ENCODE results near the gene TCF4.
A peak's percentile ranks its signal among the peaks of the same experiment; 100 is the strongest.

Gene TCF4

DNA sequence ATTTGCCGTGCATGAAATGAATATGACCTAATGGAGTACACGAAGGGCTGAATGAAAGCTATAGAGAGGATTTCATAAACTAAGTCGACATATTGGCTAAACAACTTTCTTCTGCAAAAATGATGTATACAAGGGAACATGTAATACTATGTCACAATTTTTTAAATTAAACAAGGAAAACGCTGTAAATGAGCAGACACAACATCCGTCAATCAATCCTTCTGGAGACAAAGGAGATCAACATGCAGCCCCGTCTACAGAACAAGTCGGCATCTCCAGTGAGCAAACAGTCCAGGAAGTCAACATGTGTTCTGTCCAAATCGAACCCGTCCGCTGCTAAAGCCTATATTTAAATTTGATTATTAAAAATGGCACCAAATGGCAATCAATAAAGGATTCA, 180.8 kb downstream of the TCF4 start:
- intact Hi-C loops (cut with DNase I), result loop anchor here (2.0 to 5.0 kb wide), 2 partner anchors 62 to 180 kb away; partner anchors contain the start of gene TCF4
- DNase-seq, result peak in 5 of 42 donors; percentile 19 to 72 (median 59)

- DNase-seq, result peak in 37 of 42 donors; percentile 26 to 86 (median 66)
- intact Hi-C loops (cut with DNase I), result loop anchor here (2.0 to 5.0 kb wide), 2 partner anchors 62 to 181 kb away; partner anchors contain the start of gene TCF4
These were observed 181.5 kb downstream of the TCF4 start for GRCh38 chr18:55406451-55406991.

DNA sequence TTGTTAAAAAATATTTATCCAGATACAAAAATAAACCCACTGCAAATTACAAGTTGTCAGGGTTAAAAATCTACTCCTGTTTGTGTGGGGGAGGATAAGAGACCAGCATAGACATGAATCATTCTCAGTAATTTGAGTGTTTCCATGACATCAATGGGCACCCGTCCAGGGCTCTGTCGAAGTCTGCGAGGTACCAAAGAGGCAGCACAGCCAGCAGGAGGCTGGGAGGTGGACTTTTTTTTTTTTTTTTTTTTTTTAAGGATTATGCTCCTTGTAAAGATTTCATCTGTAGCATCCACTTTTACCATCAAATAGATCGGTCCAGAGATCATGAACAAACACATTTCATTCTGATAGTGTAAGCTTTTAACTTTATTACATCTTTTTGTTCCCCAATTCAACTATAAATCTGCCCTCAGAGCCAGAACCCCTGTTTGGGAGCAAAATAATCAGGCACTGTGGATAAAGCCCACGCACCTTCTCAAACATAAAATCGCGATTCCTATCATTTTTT, 182.0 kb downstream of the TCF4 start:
- DNase-seq, result peak; percentile 52 to 96 (median 84)
- intact Hi-C loops (cut with DNase I), result loop anchor here (2.0 to 5.0 kb wide), 2 partner anchors 61 to 181 kb away; partner anchors contain the start of gene TCF4

GRCh38 chr18:55405475-55405874, 182.5 kb downstream of the TCF4 start:
- intact Hi-C loops (cut with DNase I), result loop anchor here (5.0 kb wide), 1 partner anchor 182 kb away; the partner anchor contains the start of gene TCF4
- DNase-seq, result no peak

- peak in 1 of 42 donors; percentile 43 for DNase-seq
- intact Hi-C loops (cut with DNase I), result loop anchor here (5.0 kb wide), 1 partner anchor 182 kb away; the partner anchor contains the start of gene TCF4
These were observed 183.0 kb downstream of the TCF4 start for GRCh38 chr18:55404832-55405465.

DNA sequence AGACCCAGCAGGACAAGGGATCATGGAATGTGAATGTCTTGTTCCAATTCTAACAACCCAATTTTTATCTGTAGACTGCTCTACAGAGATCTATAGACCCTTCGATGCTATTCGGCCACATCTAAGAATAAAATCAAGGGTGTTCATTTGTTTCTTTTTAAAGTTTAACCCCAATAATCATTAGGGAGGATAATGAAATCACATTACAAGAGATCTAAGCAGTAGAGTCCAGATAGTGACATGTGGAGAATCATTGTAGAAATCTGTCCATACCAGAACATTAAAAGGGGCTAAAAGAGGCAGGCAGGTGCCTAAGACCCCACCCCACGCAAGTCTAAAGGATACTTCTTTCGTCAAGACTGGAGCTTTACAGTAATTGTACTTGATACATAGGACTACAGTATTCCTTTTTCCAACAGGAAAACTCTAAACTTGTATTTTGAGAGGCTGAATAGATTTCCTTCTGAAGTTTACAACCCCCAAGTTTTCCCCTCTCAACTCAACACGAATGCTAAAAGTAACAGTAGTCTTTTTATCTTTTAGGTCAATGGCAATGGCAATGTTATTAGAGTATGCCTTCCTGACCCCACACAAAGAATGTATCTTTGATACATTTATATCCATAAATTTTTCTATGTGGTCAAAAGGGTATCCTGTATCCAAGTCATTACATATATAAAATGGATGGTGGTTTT, 183.7 kb downstream of the TCF4 start:
- intact Hi-C loops (cut with DNase I), result no loop called here
- no peak for DNase-seq

- no peak for DNase-seq
- intact Hi-C loops (cut with DNase I), result no loop called here
These were observed 184.5 kb downstream of the TCF4 start for GRCh38 chr18:55403421-55403949.

DNA sequence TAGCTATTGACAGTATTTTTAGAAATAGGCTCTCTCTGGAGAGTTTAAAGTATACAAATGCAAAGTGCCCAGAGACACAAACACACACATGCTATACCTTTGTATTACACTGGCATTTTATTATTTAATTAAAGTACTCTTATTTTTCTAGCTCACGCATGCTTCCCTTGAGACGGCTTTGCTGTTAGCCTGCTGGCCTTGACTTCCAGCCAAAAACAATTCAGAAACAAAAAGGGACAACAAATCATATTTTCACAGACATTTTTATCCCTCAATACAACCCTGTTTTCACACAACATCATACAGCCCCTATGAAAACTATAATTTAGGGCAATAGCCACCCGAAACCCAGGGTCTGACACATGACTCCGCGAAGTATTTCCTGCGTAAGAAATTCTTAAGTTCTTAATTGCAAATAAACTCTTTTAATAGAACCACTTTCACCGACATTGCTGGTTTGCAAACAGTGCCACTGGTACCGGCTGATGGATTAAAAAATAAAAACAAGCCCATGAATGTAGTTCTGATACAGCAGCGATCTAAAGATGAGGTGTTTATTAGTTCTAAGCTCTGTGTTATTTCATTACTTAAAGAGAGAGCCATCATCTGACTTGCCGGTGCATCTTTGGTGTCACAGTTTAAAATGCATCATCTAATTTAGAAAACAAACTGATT, 185.1 kb downstream of the TCF4 start:
- intact Hi-C loops (cut with DNase I), result no loop called here
- peak in 1 of 42 donors; percentile 52 for DNase-seq

GRCh38 chr18:55401638-55402191, 186.3 kb downstream of the TCF4 start:
- peak in 5 of 42 donors; percentile 27 to 69 (median 53) for DNase-seq
- intact Hi-C loops (cut with DNase I), result no loop called here

- intact Hi-C loops (cut with DNase I), result no loop called here
- peak in 1 of 42 donors; percentile 53 for DNase-seq
These were observed 187.1 kb downstream of the TCF4 start for GRCh38 chr18:55400590-55401541.

DNA sequence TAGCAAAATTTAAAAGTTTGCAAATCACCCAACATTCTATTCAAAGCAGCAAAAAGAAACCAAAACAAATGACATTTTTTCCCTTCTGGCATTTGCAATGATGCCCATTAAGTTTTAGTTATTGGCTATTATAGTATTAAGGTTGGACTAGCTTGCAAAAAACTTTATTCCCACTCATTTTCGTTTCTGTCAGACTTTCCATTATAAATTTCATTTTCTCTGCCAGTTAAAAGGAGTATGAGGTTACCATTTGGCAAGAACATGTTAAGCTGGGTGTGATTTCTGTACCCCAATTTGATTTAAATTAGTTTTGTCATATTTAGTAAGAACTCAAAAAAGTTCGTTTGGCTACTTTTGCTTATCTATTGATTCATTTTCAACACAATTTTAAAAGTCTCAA, 187.9 kb downstream of the TCF4 start:
- intact Hi-C loops (cut with DNase I), result no loop called here
- no peak for DNase-seq

DNA sequence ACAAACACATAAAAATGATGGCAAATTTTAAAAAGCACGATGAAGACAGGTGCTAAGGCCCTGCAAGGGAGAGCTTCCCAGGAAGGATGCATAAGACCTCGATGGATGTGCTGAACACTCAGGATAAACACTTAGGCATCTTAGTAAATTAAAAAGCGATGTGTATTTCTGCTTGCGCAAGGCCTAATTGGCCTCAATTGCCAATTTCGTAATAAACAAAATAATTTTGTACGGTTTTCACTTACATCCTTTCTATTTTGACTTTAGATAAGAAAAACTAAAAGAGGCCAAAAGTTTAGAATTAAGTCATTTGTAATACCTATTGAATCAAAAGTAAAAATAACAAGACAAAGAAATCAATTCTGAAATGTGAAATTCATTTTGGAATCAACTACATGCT, 189.1 kb downstream of the TCF4 start:
- intact Hi-C loops (cut with DNase I), result no loop called here
- DNase-seq, result peak in 1 of 42 donors; percentile 42

GRCh38 chr18:55396979-55397378, 191.0 kb downstream of the TCF4 start:
- no peak for DNase-seq
- intact Hi-C loops (cut with DNase I), result no loop called here

DNA sequence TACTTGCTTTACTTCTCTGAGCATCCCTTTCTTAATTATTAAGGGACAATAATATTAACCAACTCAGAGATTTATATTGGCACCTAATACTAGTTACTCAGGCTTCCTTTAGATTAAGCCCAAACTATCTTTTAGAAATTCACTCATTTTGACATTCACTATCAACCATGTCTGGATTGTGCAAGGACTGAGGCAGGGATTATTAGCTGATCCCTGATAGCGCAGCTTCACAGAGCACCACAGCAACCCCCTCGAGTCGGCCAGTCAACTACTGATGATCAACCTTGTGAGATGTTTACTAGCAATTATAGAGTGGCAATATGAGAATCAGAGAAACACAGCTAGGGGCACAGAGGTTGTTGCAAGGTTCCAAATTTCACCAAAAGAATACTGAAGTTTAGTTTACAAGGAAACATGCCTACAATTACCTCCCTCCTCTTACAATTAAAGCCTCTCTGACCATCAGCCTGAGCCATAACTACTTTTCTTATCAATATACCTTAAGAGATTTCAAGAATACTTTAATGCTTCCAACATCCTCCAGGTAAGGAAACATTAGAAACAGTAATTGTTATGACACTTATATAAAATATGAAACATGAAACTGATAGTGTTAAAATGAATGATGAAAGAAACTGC, 191.6 kb downstream of the TCF4 start:
- intact Hi-C loops (cut with DNase I), result no loop called here
- peak in 3 of 42 donors; percentile 35 to 60 (median 49) for DNase-seq

DNA sequence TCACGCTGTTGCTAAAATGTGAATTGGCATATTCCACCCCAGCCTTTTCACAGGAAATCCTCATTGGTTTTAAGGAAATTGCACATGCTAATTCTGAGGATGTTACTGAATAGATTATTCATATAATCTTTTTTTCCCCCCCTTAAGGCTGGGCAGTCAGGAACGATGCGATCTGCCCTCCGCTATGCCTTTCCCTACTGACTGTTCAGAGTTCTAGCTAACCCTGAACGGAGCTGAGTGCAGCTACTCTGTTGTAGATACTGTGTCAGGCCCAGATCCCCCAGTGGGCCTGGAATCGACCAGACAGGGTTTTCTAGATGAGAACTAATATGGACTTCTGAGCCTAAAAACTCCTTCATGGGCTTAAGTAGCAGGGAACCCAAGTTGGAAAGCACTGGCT, 192.2 kb downstream of the TCF4 start:
- DNase-seq, result peak in 3 of 42 donors; percentile 22 to 64 (median 42)
- intact Hi-C loops (cut with DNase I), result no loop called here

DNA sequence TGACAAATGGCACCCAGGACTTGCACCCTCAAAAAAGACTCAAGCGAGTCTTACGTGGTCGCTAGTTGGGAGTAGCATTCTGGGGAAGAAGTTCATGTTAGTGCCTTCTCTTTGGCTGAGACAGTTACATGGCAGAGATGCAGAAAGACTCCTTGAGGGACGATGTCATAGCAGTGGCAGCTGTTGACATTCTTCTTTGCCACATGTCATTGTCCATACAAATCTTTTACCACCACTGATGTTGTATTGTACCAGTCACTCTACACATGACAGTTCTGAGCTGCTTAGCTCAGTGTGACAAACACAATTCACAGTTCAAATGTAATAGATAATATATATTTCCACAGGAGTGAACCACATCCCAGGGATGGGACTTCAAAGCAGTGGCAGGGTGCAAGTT, 197.1 kb downstream of the TCF4 start:
- intact Hi-C loops (cut with DNase I), result no loop called here
- no peak for DNase-seq

Data from head of caudate nucleus (tissue), 42 donors.